SU-DHL-6 (cell line): ENCODE measurements around the gene AKT1.

Source experiments
- H2AFZ ChIP-seq: fragments of 200-600 bp; sonication (generic); 2 replicates; pipeline ENCODE4 v1.6.1; 2014; ENCODE audit warnings: low read depth, mild to moderate bottlenecking, moderate library complexity, mixed read lengths, antibody characterized with exemption, low read length; ENCODE audit not compliant: severe bottlenecking
- H3F3A ChIP-seq: fragments of 200-600 bp; shearing (Covaris generic); 2 replicates; pipeline ENCODE4 v1.6.0; 2016; ENCODE audit warnings: antibody characterized with exemption, mild to moderate bottlenecking; ENCODE audit not compliant: insufficient read depth
- H3K27ac ChIP-seq: fragments of 200-600 bp; sonication (generic); 2 replicates; pipeline ENCODE4 v1.5.1; 2016; ENCODE audit warnings: low read depth, mild to moderate bottlenecking, low read length, moderate library complexity, mixed read lengths
- H3K27me3 ChIP-seq: fragments of 200-600 bp; sonication (generic), shearing (Covaris generic); 2 replicates; pipeline ENCODE4 v1.6.0; 2014; ENCODE audit warnings: mild to moderate bottlenecking, low read length
- H3K36me3 ChIP-seq: fragments of 200-600 bp; sonication (generic); 2 replicates; pipeline ENCODE4 v1.6.1; 2014; ENCODE audit warnings: mild to moderate bottlenecking, low read length, mixed read lengths
- H3K4me2 ChIP-seq: fragments of 300-600, 200-600 bp; shearing (Covaris generic), sonication (generic); 2 replicates; pipeline ENCODE4 v1.6.0; 2014; ENCODE audit warnings: low read length, low read depth, mild to moderate bottlenecking; ENCODE audit not compliant: poor library complexity, severe bottlenecking
- H3K4me3 ChIP-seq: fragments of 200-600 bp; sonication (generic); 2 replicates; pipeline ENCODE4 v1.5.1; 2014; ENCODE audit warnings: antibody characterized with exemption, low read length, mild to moderate bottlenecking, mixed read lengths; ENCODE audit not compliant: insufficient read depth, poor library complexity, severe bottlenecking
- H3K79me2 ChIP-seq: fragments of 200-600 bp; sonication (generic); 2 replicates; pipeline ENCODE4 v1.6.1; 2014; ENCODE audit warnings: mild to moderate bottlenecking, low read length, moderate library complexity; ENCODE audit not compliant: insufficient read depth
- H3K9ac ChIP-seq: fragments of 200-600 bp; sonication (generic); 2 replicates; pipeline ENCODE4 v1.7.0; 2014; ENCODE audit warnings: mild to moderate bottlenecking, low read length
- H3K9me2 ChIP-seq: fragments of 200-600 bp; sonication (generic); replicated peaks from 2 replicates; pipeline ENCODE4 v1.6.1; 2014; ENCODE audit warnings: low read length; ENCODE audit not compliant: insufficient read depth
- H3K9me3 ChIP-seq: fragments of 200-600 bp; sonication (generic); 2 replicates; pipeline ENCODE4 v1.6.1; 2014; ENCODE audit warnings: low read length, mixed read lengths; ENCODE audit not compliant: insufficient read depth
- H4K20me1 ChIP-seq: fragments of 200-600 bp; sonication (generic); 2 replicates; pipeline ENCODE4 v1.6.1; 2014; ENCODE audit warnings: low read depth, mild to moderate bottlenecking, antibody characterized with exemption, low read length, moderate library complexity, mixed read lengths
- EZH2phosphoT487 ChIP-seq: fragments of 200-600 bp; sonication (generic), shearing (Covaris generic); conservative IDR thresholded peaks from 2 replicates; pipeline ENCODE4 v1.6.1; 2018; ENCODE audit warnings: mild to moderate bottlenecking, antibody characterized with exemption, low read length, moderate library complexity, mixed read lengths
- TF ChIP-seq, protein P1 (sequence below): fragments of 200-600 bp; sonication (generic); IDR thresholded peaks from one replicate; pipeline ENCODE4 v1.5.1; 2017; ENCODE audit warnings: antibody characterized with exemption, mild to moderate bottlenecking, low read length, moderate library complexity; ENCODE audit not compliant: insufficient read depth, poor library complexity, severe bottlenecking

Gene AKT1

GRCh38 chr14:104741108-104741802 is 54.3 kb downstream of the AKT1 start:
- Histone ChIP-seq H3K36me3 (no peaks in the 10 kb centered on the region), H3K4me3 (no peak overlapping the region), H3K27ac (no peak overlapping the region), H3K27me3 (no peaks in the 10 kb centered on the region), H3K9me2 (no peaks in the 10 kb centered on the region), H3K79me2 (no peaks in the 10 kb centered on the region), H3K9me3 (no peaks in the 10 kb centered on the region), H4K20me1 (no peaks in the 10 kb centered on the region), H3K9ac (no peak overlapping the region), H3F3A (no peaks in the 10 kb centered on the region), H3K4me2 (no peak overlapping the region), H2AFZ (no peak overlapping the region)
- TF ChIP-seq EZH2phosphoT487: no peak
- TF ChIP-seq, protein P1, sequence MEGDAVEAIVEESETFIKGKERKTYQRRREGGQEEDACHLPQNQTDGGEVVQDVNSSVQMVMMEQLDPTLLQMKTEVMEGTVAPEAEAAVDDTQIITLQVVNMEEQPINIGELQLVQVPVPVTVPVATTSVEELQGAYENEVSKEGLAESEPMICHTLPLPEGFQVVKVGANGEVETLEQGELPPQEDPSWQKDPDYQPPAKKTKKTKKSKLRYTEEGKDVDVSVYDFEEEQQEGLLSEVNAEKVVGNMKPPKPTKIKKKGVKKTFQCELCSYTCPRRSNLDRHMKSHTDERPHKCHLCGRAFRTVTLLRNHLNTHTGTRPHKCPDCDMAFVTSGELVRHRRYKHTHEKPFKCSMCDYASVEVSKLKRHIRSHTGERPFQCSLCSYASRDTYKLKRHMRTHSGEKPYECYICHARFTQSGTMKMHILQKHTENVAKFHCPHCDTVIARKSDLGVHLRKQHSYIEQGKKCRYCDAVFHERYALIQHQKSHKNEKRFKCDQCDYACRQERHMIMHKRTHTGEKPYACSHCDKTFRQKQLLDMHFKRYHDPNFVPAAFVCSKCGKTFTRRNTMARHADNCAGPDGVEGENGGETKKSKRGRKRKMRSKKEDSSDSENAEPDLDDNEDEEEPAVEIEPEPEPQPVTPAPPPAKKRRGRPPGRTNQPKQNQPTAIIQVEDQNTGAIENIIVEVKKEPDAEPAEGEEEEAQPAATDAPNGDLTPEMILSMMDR: no peak

DNA sequence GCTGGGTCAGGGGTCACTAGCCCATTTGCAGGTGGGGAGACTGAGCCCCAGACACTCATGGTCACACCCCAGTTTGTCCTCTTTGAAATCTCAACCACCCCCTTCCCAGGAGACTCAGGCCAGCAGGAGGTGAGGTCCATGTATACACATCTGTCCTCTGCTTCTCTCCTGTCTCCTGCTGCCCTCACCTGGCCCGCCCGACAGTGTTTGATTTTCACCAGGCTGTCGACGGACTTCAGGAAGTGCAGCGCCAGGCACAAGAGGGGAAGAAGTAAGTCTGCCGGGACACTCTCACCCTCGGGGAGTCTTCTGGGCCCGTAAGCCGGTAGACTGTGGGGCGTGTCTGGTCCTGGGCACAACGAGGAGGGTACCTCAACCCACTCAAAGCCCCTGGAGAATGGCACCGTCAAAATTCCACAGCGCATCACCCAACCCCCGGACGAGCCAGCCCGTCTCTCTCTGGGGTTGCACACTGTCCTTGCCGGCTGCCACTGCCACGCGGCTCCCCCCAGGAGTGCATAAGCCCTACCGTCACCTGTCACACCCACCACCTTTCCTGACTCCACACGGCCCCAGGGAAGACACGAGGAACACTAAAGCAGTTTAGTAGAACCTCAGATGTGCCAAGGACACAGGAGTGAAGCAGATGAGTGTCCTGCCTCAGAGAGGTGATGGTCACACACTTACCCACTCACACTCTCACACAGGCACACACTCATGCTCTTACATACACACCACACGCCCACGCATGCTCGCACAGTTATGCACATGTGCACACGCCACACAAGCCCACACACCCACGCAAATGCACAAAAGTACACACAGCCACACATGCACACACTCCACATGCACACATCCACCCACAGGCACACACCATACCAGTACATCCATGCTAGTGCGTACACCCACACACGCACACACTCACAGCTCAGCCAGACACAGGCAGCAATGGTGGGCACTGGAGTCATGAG is 55.7 kb downstream of the AKT1 start:
- Histone ChIP-seq H2AFZ (no peak overlapping the region), H3K4me3 (no peak overlapping the region)

DNA sequence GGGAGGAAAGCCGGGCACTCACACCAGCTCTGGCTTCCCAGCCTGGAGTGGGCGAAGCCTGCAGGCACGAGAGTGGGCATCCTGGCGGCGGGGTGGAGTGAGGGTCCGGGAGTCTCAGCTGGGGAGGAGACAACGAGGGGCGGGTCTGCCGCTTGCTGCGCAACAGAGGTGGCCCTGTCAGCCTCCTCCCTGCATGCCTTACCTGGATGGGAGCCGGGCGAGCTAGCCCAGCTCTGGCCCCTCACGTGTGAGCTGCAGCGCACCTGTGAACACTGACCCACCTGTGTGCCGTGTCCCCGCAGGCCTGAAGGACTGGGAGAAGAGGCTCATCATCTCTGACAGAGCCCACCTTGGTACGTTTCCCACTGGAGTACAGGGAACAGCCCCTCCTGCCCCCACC is 56.5 kb downstream of the AKT1 start:
- Histone ChIP-seq H3K27ac (no peak overlapping the region), H3K4me3 (no peak overlapping the region), H3K79me2 (no peaks in the 10 kb centered on the region), H3K4me2 (no peak overlapping the region), H3K9ac (no peak overlapping the region), H2AFZ (no peak overlapping the region), H3F3A (no peaks in the 10 kb centered on the region), H3K27me3 (no peaks in the 10 kb centered on the region), H4K20me1 (no peaks in the 10 kb centered on the region), H3K9me3 (no peaks in the 10 kb centered on the region), H3K36me3 (no peaks in the 10 kb centered on the region), H3K9me2 (no peaks in the 10 kb centered on the region)
- TF ChIP-seq EZH2phosphoT487: no peak
- TF ChIP-seq, protein P1: no peak

More for the DNA sequence above, 55.7 kb downstream of the AKT1 start:
- Histone ChIP-seq H3K27ac (no peak overlapping the region), H3K4me2 (no peak overlapping the region), H3K9ac (no peak overlapping the region), H3K9me2 (no peaks in the 10 kb centered on the region), H3K27me3 (no peaks in the 10 kb centered on the region), H3K36me3 (no peaks in the 10 kb centered on the region), H3K9me3 (no peaks in the 10 kb centered on the region), H3K79me2 (no peaks in the 10 kb centered on the region), H4K20me1 (no peaks in the 10 kb centered on the region), H3F3A (no peaks in the 10 kb centered on the region)
- no peak for TF ChIP-seq EZH2phosphoT487
- TF ChIP-seq, protein P1: no peak
